AG09309 (cell line): Measurements from ENCODE around the gene TIAM1.

Source experiments
- DNase-seq: peaks from one replicate; pipeline ENCODE4 v3.0.0-alpha.2; 2010; ENCODE audit warnings: low read depth
- H3K4me3 ChIP-seq: 2 replicates; pipeline ENCODE4 v1.5.1; 2011; ENCODE audit warnings: mild to moderate bottlenecking, low read depth, low read length, moderate library complexity; ENCODE audit not compliant: control insufficient read depth
- CTCF ChIP-seq: IDR thresholded peaks from 2 replicates; pipeline ENCODE4 v1.5.1; 2011; ENCODE audit warnings: mild to moderate bottlenecking, low read depth, low read length, inconsistent platforms; ENCODE audit not compliant: insufficient read depth, control insufficient read depth; ENCODE audit errors: missing control alignments

Gene TIAM1

GRCh38 chr21:31140676-31141075, 203.4 kb downstream of the TIAM1 start:
- TF ChIP-seq CTCF, result no peak
- no peak for DNase-seq

GRCh38 chr21:31140025-31140424, 204.0 kb downstream of the TIAM1 start:
- no peak for TF ChIP-seq CTCF
- no peak for DNase-seq
- no peak overlapping the region for H3K4me3 ChIP-seq

More at GRCh38 chr21:31140676-31141075, 203.4 kb downstream of the TIAM1 start:
- no peak overlapping the region for H3K4me3 ChIP-seq

GRCh38 chr21:31137960-31138359, 206.1 kb downstream of the TIAM1 start:
- DNase-seq, result no peak
- no peak for TF ChIP-seq CTCF
- H3K4me3 ChIP-seq, result no peak overlapping the region

GRCh38 chr21:31136891-31137290, 207.2 kb downstream of the TIAM1 start:
- H3K4me3 ChIP-seq, result no peak overlapping the region
- DNase-seq, result no peak
- no peak for TF ChIP-seq CTCF

GRCh38 chr21:31135531-31136184, 208.4 kb downstream of the TIAM1 start:
- no peak for TF ChIP-seq CTCF
- H3K4me3 ChIP-seq, result no peak overlapping the region
- DNase-seq, result no peak

GRCh38 chr21:31133243-31133830, 210.7 kb downstream of the TIAM1 start:
- no peak for DNase-seq
- no peak for TF ChIP-seq CTCF
- no peak overlapping the region for H3K4me3 ChIP-seq
